Dedifferentiated amniotic fluid mesenchymal stem cell (primary cell): ENCODE results near the gene ZACN.
"Not testable (repeated sequence)": the region's sequence is repeated elsewhere in the genome, so short reads cannot be mapped to it uniquely, and the experiment has no call there.

Source experiments
- DNase-seq: peaks from one replicate; pipeline ENCODE4 v3.0.0-alpha.2; 2016; ENCODE audit errors: extremely low spot score

ZACN gene

GRCh38 chr17:76078860-76079534, at the start of gene ZACN:
TSS of gene ZACN (plus strand) at chr17:76079182. CDS start at chr17:76079265, 83 bp downstream.
- no peak for DNase-seq

- DNase-seq = no peak
These were observed 46.8 kb upstream of the ZACN start for GRCh38 chr17:76032073-76032779.

- no peak for DNase-seq
These were observed 46.2 kb upstream of the ZACN start for GRCh38 chr17:76032780-76033108.

GRCh38 chr17:76033139-76033538, 45.8 kb upstream of the ZACN start:
- DNase-seq = no peak

GRCh38 chr17:76034428-76035350, 44.3 kb upstream of the ZACN start:
- DNase-seq = no peak

- DNase-seq = no peak
These were observed 42.3 kb upstream of the ZACN start for GRCh38 chr17:76036497-76037261.

- DNase-seq = no peak
These were observed 40.9 kb upstream of the ZACN start for GRCh38 chr17:76038050-76038449.

- DNase-seq = no peak
These were observed 39.9 kb upstream of the ZACN start for GRCh38 chr17:76039121-76039520.

GRCh38 chr17:76040376-76040775, 38.6 kb upstream of the ZACN start:
- no peak for DNase-seq

GRCh38 chr17:76042868-76043267, 36.1 kb upstream of the ZACN start:
- DNase-seq = not testable (repeated sequence)

GRCh38 chr17:76044475-76045007, 34.4 kb upstream of the ZACN start:
- DNase-seq = not testable (repeated sequence)

- DNase-seq = no peak
These were observed 32.9 kb upstream of the ZACN start for GRCh38 chr17:76046064-76046463.

- no peak for DNase-seq
These were observed 30.9 kb upstream of the ZACN start for GRCh38 chr17:76048025-76048605.

- DNase-seq = no peak
These were observed 30.3 kb upstream of the ZACN start for GRCh38 chr17:76048711-76049110.

- DNase-seq = no peak
These were observed 29.7 kb upstream of the ZACN start for GRCh38 chr17:76049239-76049638.

- DNase-seq = no peak
These were observed 29.0 kb upstream of the ZACN start for GRCh38 chr17:76049836-76050537.

GRCh38 chr17:76050538-76051467, 28.2 kb upstream of the ZACN start:
- no peak for DNase-seq

- DNase-seq = no peak
These were observed 27.4 kb upstream of the ZACN start for GRCh38 chr17:76051561-76051960.
